Spleen (tissue), 7 donors: ENCODE results near the gene ILDR1.

ENCODE experiments used
- POLR2A ChIP-seq, 3 donors: fragments of 450-650 bp; IDR thresholded peaks; one replicate each; pipeline ENCODE4 v1.5.1; 2017; ENCODE audit warnings: antibody characterized with exemption in 3 of 3, mild to moderate bottlenecking in 1 of 3
- POLR2AphosphoS5 ChIP-seq, 3 donors: sonication (generic); formaldehyde crosslinking; IDR thresholded peaks; one replicate each; pipeline ENCODE4 v1.5.1; 2017; ENCODE audit warnings: antibody characterized with exemption in 3 of 3
- TF ChIP-seq, protein P1 (sequence below), 11 experiments: fragments of 200-600 bp in 7 of 11; fragments of 450-650 bp in 4 of 11; sonication (generic) in 4 of 11; IDR thresholded peaks in 8 of 11; conservative IDR thresholded peaks in 3 of 11; 1 replicate in 7 of 11; 2 replicates in 4 of 11; pipeline versions ENCODE4 v1.4.0 to v1.8.0; 2016 to 2021; ENCODE audit warnings: antibody characterized with exemption in 11 of 11, inconsistent platforms in 4 of 11, mild to moderate bottlenecking in 1 of 11
- donor health status: DM: no; HTN: no; CAD: no; lungs with moderate emphysema.
- donor health status: DM: no; HTN: no; CAD: no.
- donor health status: DM: no; HTN: no; CAD: no.

- TF ChIP-seq POLR2A (IDR thresholded peaks at IDR 0.05) (no peak), POLR2AphosphoS5 (IDR thresholded peaks at IDR 0.05) (no peak)
- TF ChIP-seq, protein P1, sequence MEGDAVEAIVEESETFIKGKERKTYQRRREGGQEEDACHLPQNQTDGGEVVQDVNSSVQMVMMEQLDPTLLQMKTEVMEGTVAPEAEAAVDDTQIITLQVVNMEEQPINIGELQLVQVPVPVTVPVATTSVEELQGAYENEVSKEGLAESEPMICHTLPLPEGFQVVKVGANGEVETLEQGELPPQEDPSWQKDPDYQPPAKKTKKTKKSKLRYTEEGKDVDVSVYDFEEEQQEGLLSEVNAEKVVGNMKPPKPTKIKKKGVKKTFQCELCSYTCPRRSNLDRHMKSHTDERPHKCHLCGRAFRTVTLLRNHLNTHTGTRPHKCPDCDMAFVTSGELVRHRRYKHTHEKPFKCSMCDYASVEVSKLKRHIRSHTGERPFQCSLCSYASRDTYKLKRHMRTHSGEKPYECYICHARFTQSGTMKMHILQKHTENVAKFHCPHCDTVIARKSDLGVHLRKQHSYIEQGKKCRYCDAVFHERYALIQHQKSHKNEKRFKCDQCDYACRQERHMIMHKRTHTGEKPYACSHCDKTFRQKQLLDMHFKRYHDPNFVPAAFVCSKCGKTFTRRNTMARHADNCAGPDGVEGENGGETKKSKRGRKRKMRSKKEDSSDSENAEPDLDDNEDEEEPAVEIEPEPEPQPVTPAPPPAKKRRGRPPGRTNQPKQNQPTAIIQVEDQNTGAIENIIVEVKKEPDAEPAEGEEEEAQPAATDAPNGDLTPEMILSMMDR (IDR thresholded peaks at IDR 0.05 in 8 of 11, conservative IDR thresholded peaks at IDR 0.05 in 3 of 11) = no peak
These were observed 45.3 kb downstream of the ILDR1 start for GRCh38 chr3:121976727-121977126.
